ENCODE results near the gene ATG7. TPM values are rescaled to one million over a fixed set of nuclear protein-coding genes. Genes with fewer than 3 reads are reported as not detected.
"Not testable (repeated sequence)": the region's sequence is repeated elsewhere in the genome, so short reads cannot be mapped to it uniquely, and the experiment has no call there.

Gene ATG7
- total RNA-seq, 2 experiments from 2014 or later = 29.5 to 34.2 TPM

- H3K36me3 Mint-ChIP-seq (ENCODE audit: low read depth) = peaks cover 3% of the 10 kb centered on the region
- CTCF ChIA-PET = no interaction called here
- H3K4me1 Mint-ChIP-seq = no peaks in the 10 kb centered on the region
- no peaks in the 10 kb centered on the region for H3K9me3 Mint-ChIP-seq
- no peak overlapping the region for H3K4me3 Mint-ChIP-seq
- POLR2A ChIA-PET = no interaction called here
- H3K27me3 Mint-ChIP-seq = no peaks in the 10 kb centered on the region
- no peak overlapping the region for H3K27ac Mint-ChIP-seq
- no peak for DNase-seq
Measured at GRCh38 chr3:11568503-11569155, 296.4 kb downstream of the ATG7 start.

GRCh38 chr3:11569156-11569741 lies 297.1 kb downstream of the ATG7 start:
- no peak for DNase-seq
- Mint-ChIP-seq H3K27ac (no peak overlapping the region), H3K27me3 (no peaks in the 10 kb centered on the region), H3K4me1 (no peaks in the 10 kb centered on the region), H3K36me3 (ENCODE audit: low read depth) (peaks cover 3% of the 10 kb centered on the region), H3K9me3 (no peaks in the 10 kb centered on the region), H3K4me3 (no peak overlapping the region)
- ChIA-PET CTCF (interaction anchor here (1.3 kb wide), 1 partner anchor 14 kb away, joined by 3 read pairs; no protein-coding TSS in a partner anchor), POLR2A (no interaction called here)

DNA sequence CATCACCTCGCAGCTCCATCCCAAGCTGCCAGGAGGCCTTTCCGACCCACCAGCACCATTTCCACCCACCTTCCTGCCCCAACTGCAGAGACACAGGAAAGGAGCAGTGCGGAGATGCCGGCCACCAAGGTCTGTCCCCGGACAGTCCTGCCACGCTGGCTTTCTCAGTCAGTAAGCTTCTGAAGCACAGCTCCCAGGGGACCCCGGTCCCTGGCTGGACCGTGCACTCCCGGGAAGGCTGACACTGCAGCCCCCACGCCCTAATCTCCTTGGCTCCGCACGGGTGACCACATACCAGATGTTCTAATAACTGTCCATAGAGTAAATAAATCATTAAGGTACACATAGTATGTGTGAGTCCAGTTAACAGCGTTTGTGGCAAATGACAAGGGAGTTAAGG lies 298.1 kb downstream of the ATG7 start:
- DNase-seq = no peak
- H3K4me3 Mint-ChIP-seq = no peak overlapping the region
- POLR2A ChIA-PET = no interaction called here
- no peaks in the 10 kb centered on the region for H3K27me3 Mint-ChIP-seq
- peak overlapping the region; percentile 7 for H3K27ac Mint-ChIP-seq
- CTCF ChIA-PET = interaction anchor here (1.3 kb wide), 1 partner anchor 15 kb away, joined by 3 read pairs; no protein-coding TSS in a partner anchor
- H3K9me3 Mint-ChIP-seq = no peaks in the 10 kb centered on the region
- peaks cover 3% of the 10 kb centered on the region for H3K36me3 Mint-ChIP-seq (ENCODE audit: low read depth)
- H3K4me1 Mint-ChIP-seq = no peaks in the 10 kb centered on the region

DNA sequence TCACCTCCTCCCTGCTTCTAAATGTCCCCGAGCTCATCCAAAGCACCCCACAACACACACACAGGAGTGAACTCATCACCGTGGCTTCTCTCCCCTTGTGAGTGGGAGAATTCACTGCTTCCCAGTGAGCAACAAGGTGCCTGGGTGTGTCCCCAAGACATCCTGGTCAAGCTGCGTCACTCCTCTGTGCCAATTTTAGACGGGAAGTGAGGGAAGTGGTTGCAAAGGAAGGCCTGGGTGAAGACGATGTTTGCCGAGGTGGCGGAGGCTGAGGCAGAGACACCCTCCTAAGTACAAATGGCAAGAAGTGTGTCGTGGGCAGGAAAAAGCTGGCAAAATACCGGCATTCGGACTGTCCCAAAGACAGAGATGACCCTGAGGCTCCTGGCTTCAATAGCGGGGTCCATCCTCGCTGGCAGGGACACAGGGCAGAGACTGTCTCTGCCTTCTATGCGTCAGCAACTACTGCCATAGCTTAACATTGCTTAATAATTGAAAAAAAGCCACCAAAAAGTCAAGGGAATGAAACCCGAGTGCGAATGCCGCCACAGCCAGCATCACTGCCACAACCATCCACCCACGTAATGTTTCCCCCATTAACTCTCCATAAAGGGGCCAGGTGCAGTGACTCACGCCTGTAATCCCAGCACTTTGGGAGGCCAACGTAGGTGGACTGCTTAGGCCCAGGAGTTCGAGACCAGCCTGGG lies 298.7 kb downstream of the ATG7 start:
- no peak for DNase-seq
- H3K36me3 Mint-ChIP-seq (ENCODE audit: low read depth) = peaks cover 3% of the 10 kb centered on the region
- no peaks in the 10 kb centered on the region for H3K9me3 Mint-ChIP-seq
- ChIA-PET POLR2A (no interaction called here), CTCF (no interaction called here)
- H3K27ac Mint-ChIP-seq = peak overlapping the region; percentile 7
- H3K4me3 Mint-ChIP-seq = no peak overlapping the region
- no peaks in the 10 kb centered on the region for H3K4me1 Mint-ChIP-seq
- H3K27me3 Mint-ChIP-seq = no peaks in the 10 kb centered on the region

DNA sequence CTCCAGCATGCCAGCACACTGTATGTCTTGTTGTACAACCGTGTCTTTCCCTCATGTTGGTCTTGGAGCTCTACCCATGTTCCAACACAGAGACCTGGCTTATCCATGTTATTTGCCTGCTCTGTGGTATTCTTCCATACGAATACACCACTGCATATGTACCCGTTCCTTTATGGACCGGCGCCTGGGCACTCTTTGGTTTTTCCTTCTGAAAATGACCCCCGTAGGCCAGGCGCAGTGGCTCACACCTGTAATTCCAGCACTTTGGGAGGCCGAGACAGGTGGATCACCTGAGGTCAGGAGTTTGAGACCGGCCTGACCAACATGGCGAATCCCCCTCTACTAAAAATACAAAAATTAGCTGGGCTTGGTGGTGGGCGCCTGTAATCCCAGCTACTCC lies 300.5 kb downstream of the ATG7 start:
- POLR2A ChIA-PET; CTCF ChIA-PET; H3K27ac Mint-ChIP-seq; H3K9me3 Mint-ChIP-seq; DNase-seq; H3K4me1 Mint-ChIP-seq; H3K4me3 Mint-ChIP-seq; H3K27me3 Mint-ChIP-seq; H3K36me3 Mint-ChIP-seq (ENCODE audit: low read depth): not testable (repeated sequence)

- ChIA-PET POLR2A (no interaction called here), CTCF (interaction anchor here (1.0 to 1.4 kb wide), 3 partner anchors 12 to 22 kb away, joined by 3 to 6 read pairs (median 3); no protein-coding TSS in a partner anchor)
- Mint-ChIP-seq H3K4me3 (no peak overlapping the region), H3K4me1 (no peaks in the 10 kb centered on the region), H3K27ac (no peak overlapping the region), H3K9me3 (no peaks in the 10 kb centered on the region), H3K27me3 (no peaks in the 10 kb centered on the region), H3K36me3 (ENCODE audit: low read depth) (peaks cover 5% of the 10 kb centered on the region)
- no peak for DNase-seq
Measured at GRCh38 chr3:11574981-11575669, 302.9 kb downstream of the ATG7 start.

DNA sequence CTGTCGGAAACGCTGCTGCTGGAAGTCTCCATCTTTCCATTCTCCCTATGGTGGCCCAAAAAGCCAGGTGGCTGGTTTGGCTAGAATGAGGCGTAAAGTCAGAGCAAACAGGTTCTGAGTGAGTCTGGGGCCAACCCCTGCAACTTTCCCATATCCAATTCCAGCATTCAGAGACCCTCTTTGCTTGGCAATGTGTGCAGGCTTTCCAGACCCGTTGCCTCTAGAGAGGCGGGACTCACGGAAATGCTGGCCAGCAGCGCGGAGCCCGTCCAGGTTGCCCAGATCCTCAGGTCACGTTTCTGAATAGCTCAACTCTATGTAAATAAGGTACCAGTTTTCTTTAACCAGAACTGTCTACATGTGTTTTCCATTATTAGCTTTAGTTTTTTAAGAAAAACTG lies 303.5 kb downstream of the ATG7 start:
- Mint-ChIP-seq H3K4me1 (no peaks in the 10 kb centered on the region), H3K27ac (no peak overlapping the region), H3K27me3 (no peaks in the 10 kb centered on the region), H3K36me3 (ENCODE audit: low read depth) (peaks cover 10% of the 10 kb centered on the region), H3K9me3 (no peaks in the 10 kb centered on the region), H3K4me3 (no peak overlapping the region)
- POLR2A ChIA-PET = no interaction called here
- CTCF ChIA-PET = no interaction called here
- no peak for DNase-seq

GRCh38 chr3:11576453-11576852 lies 304.3 kb downstream of the ATG7 start:
- Mint-ChIP-seq H3K27me3 (no peaks in the 10 kb centered on the region), H3K4me1 (no peaks in the 10 kb centered on the region), H3K27ac (no peak overlapping the region), H3K4me3 (no peak overlapping the region), H3K36me3 (ENCODE audit: low read depth) (peaks cover 10% of the 10 kb centered on the region), H3K9me3 (no peaks in the 10 kb centered on the region)
- ChIA-PET CTCF (no interaction called here), POLR2A (no interaction called here)
- no peak for DNase-seq

- DNase-seq = no peak
- H3K27me3 Mint-ChIP-seq = no peaks in the 10 kb centered on the region
- no peaks in the 10 kb centered on the region for H3K9me3 Mint-ChIP-seq
- ChIA-PET CTCF (interaction anchor here (0.6 kb wide), 1 partner anchor 230 kb away, joined by 3 read pairs; no protein-coding TSS in a partner anchor), POLR2A (no interaction called here)
- peaks cover 16% of the 10 kb centered on the region for H3K4me1 Mint-ChIP-seq
- H3K4me3 Mint-ChIP-seq = no peak overlapping the region
- peaks cover 12% of the 10 kb centered on the region for H3K36me3 Mint-ChIP-seq (ENCODE audit: low read depth)
- H3K27ac Mint-ChIP-seq = no peak overlapping the region
Measured at GRCh38 chr3:11578169-11578568, 306.0 kb downstream of the ATG7 start.

- peaks cover 25% of the 10 kb centered on the region for H3K4me1 Mint-ChIP-seq
- CTCF ChIA-PET = no interaction called here
- no peak overlapping the region for H3K4me3 Mint-ChIP-seq
- no peaks in the 10 kb centered on the region for H3K9me3 Mint-ChIP-seq
- H3K27ac Mint-ChIP-seq = no peak overlapping the region
- H3K27me3 Mint-ChIP-seq = no peaks in the 10 kb centered on the region
- POLR2A ChIA-PET = no interaction called here
- no peak for DNase-seq
- peaks cover 11% of the 10 kb centered on the region for H3K36me3 Mint-ChIP-seq (ENCODE audit: low read depth)
Measured at GRCh38 chr3:11580645-11581044, 308.4 kb downstream of the ATG7 start.

DNA sequence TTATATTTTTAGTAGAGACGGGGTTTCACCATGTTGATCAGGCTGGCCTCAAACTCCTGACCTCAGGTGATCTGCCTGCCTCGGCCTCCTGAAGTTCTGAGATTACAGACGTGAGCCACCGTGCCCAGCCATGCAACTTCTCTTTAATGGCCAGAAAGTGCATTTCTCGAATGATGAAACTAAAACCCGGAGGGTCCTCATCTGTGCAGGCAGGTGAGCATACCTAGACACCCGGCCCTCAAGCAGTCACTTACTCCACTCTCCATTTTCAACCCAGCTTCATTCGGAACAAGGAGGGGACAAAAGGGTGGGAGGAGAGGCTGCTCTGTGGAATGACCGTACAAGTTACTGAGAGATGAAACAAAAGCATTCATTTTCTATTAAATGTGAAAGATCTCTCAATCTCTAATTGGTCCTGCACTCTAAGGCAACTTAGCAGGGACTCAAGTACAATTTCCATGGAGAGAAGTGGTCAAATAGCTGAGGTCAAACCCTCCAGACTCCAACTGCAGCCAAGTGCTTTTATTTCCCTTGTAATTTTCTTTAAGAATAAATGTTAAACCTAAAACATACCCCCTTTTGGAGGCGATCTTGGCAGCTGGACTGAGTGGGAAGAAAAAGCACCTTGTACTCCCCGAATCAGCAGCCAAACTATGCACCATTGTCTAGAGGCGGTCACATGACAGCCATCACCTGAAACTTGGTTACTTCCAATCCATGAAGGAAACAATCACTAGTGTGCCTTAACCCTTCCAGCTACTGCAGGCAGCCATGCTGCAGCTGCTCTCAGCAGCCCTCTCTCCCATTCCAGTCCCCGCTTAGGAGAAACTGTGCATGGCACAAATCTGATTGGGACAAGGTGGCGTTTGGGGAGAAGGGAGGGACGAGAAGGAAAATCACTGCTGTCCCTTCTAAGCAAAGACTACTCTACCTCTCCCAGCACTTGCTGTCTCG lies 309.3 kb downstream of the ATG7 start:
- peak overlapping the region; percentile 23 for H3K4me3 Mint-ChIP-seq
- no peaks in the 10 kb centered on the region for H3K9me3 Mint-ChIP-seq
- peaks cover 14% of the 10 kb centered on the region for H3K36me3 Mint-ChIP-seq (ENCODE audit: low read depth)
- DNase-seq = no peak
- ChIA-PET POLR2A (no interaction called here), CTCF (no interaction called here)
- no peaks in the 10 kb centered on the region for H3K27me3 Mint-ChIP-seq
- H3K27ac Mint-ChIP-seq = no peak overlapping the region
- peaks cover 25% of the 10 kb centered on the region for H3K4me1 Mint-ChIP-seq

DNA sequence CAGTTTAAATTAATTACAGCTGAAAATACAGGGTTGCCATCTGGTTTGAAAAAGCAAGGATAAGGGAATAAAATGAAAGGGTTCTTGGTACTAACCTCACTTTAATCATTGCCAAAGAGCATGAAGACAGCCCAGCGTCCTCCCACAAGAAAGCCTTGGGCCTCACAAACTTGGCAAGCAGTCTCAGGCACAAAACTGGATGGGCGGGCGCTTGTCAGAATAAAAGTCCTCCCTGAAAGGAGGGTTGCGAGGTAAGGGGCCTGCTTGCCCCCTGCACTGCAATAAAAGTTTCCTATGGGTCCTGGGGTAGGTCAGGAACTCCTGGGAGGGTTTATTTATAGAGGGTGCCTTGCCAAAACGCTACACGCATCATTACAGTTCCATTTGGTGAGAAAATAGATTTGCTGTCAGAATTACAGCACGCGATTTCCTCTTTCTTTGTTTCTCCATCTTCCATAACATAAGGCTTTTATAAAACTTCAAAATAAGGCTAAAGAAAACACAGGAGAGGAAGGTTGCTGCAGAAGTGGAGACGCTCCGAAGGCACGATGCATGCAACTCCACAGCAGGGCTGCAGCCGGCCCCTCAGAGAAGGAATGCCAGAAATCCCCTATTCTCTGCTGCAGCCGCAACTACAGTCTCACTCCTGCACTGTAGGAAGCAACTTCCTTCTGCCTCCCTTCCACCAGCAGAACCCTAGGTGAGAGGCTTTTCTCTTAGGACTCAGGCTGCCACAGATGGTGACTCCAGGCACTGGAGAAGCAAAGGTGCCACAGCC lies 310.2 kb downstream of the ATG7 start:
- Mint-ChIP-seq H3K27ac (no peak overlapping the region), H3K4me1 (peaks cover 27% of the 10 kb centered on the region), H3K9me3 (no peaks in the 10 kb centered on the region), H3K36me3 (ENCODE audit: low read depth) (peaks cover 16% of the 10 kb centered on the region), H3K4me3 (peak overlapping the region; percentile 23), H3K27me3 (no peaks in the 10 kb centered on the region)
- POLR2A ChIA-PET = interaction anchor here (0.6 kb wide), 1 partner anchor 42 kb away, joined by 3 read pairs; no protein-coding TSS in a partner anchor
- CTCF ChIA-PET = no interaction called here
- peak; percentile 15 for DNase-seq
